Activated naive CD4-positive, alpha-beta T cell treated with anti-CD3 and anti-CD28 coated beads, Interleukin-2, amount 10 ng/mL, durations not matched to agents 7 days and 5 days (primary cell): ENCODE data around the gene FBXO31.
"Not testable (repeated sequence)": the region's sequence is repeated elsewhere in the genome, so short reads cannot be mapped to it uniquely, and the experiment has no call there.

ENCODE experiments used
- CTCF ChIA-PET: fragments of 350-600 bp; sonication (Branson Sonifier 250); formaldehyde crosslinking; loops from one replicate; lab custom pipeline; 2021; ENCODE audit warnings: antibody characterized with exemption; lab: Charles Lee
- DNase-seq: peaks from one replicate; pipeline ENCODE4 v3.0.0-alpha.2; 2020
- H3K27ac Mint-ChIP-seq: one replicate; pipeline ENCODE4 v1.8.0; 2021; ENCODE audit warnings: mild to moderate bottlenecking, moderate library complexity, mixed read lengths
- H3K27me3 Mint-ChIP-seq: one replicate; pipeline ENCODE4 v1.8.0; 2021; ENCODE audit warnings: mild to moderate bottlenecking, mixed read lengths
- H3K36me3 Mint-ChIP-seq: one replicate; pipeline ENCODE4 v1.8.0; 2021; ENCODE audit warnings: mixed read lengths
- H3K4me1 Mint-ChIP-seq: one replicate; pipeline ENCODE4 v1.8.0; 2021; ENCODE audit warnings: mixed read lengths
- H3K4me3 Mint-ChIP-seq: one replicate; pipeline ENCODE4 v1.8.0; 2021; ENCODE audit warnings: mild to moderate bottlenecking, moderate library complexity, mixed read lengths
- H3K9me3 Mint-ChIP-seq: one replicate; pipeline ENCODE4 v1.8.0; 2021; ENCODE audit warnings: mixed read lengths

Gene FBXO31

GRCh38 chr16:87344165-87344930, 39.2 kb downstream of the FBXO31 start:
- Mint-ChIP-seq H3K4me1 (peaks cover 26% of the 10 kb centered on the region), H3K9me3 (no peaks in the 10 kb centered on the region), H3K27me3 (no peaks in the 10 kb centered on the region), H3K36me3 (peaks cover 32% of the 10 kb centered on the region), H3K27ac (peak overlapping the region; percentile 81), H3K4me3 (peak overlapping the region; percentile 28)
- no peak for DNase-seq
- CTCF ChIA-PET: no interaction called here

GRCh38 chr16:87343753-87344050, 39.9 kb downstream of the FBXO31 start:
- Mint-ChIP-seq H3K4me3 (no peak overlapping the region), H3K4me1 (peaks cover 26% of the 10 kb centered on the region), H3K27me3 (no peaks in the 10 kb centered on the region), H3K27ac (peak overlapping the region; percentile 81), H3K36me3 (peaks cover 33% of the 10 kb centered on the region), H3K9me3 (no peaks in the 10 kb centered on the region)
- DNase-seq: no peak
- CTCF ChIA-PET: no interaction called here

- Mint-ChIP-seq H3K4me1 (peaks cover 26% of the 10 kb centered on the region), H3K27ac (peak overlapping the region; percentile 84), H3K27me3 (no peaks in the 10 kb centered on the region), H3K4me3 (peak overlapping the region; percentile 37), H3K36me3 (peaks cover 32% of the 10 kb centered on the region), H3K9me3 (no peaks in the 10 kb centered on the region)
- CTCF ChIA-PET: no interaction called here
- DNase-seq: no peak
These were observed 40.4 kb downstream of the FBXO31 start for GRCh38 chr16:87342978-87343752.

DNA sequence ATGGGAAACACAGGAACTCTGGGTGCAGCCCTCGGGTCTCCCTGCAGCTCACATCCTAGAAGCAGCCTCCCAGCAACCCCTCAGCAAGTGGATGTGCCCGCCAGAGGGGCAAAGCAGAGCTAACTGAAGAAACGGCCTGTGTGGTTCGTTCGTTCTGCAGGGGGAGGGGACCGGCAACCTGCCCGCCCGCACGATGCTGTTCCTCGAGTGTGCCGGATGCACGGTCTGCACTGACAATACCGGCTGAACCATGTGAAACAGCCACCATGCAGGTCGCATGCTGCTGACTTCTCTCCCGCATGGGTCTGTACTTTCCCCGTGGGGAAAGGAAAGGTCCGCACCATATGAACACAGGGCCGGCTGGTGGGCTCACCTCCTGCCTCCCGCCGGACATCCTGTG, 41.1 kb downstream of the FBXO31 start:
- no peak overlapping the region for H3K27ac Mint-ChIP-seq
- peaks cover 27% of the 10 kb centered on the region for H3K4me1 Mint-ChIP-seq
- H3K4me3 Mint-ChIP-seq: no peak overlapping the region
- CTCF ChIA-PET: no interaction called here
- no peaks in the 10 kb centered on the region for H3K9me3 Mint-ChIP-seq
- no peaks in the 10 kb centered on the region for H3K27me3 Mint-ChIP-seq
- no peak for DNase-seq
- H3K36me3 Mint-ChIP-seq: peaks cover 32% of the 10 kb centered on the region

- CTCF ChIA-PET: interaction anchor here (0.9 kb wide), 1 partner anchor 54 kb away, joined by 3 read pairs; no protein-coding TSS in a partner anchor
- Mint-ChIP-seq H3K27ac (peak overlapping the region; percentile 2), H3K4me1 (peaks cover 22% of the 10 kb centered on the region), H3K9me3 (no peaks in the 10 kb centered on the region), H3K4me3 (no peak overlapping the region), H3K36me3 (peaks cover 28% of the 10 kb centered on the region), H3K27me3 (no peaks in the 10 kb centered on the region)
- DNase-seq: no peak
These were observed 43.4 kb downstream of the FBXO31 start for GRCh38 chr16:87340198-87340597.

- not testable (repeated sequence) for H3K4me3 Mint-ChIP-seq, DNase-seq, H3K27me3 Mint-ChIP-seq, H3K27ac Mint-ChIP-seq, H3K9me3 Mint-ChIP-seq
- CTCF ChIA-PET: interaction anchor here (0.9 kb wide), 1 partner anchor 55 kb away, joined by 3 read pairs; no protein-coding TSS in a partner anchor
- peaks cover 19% of the 10 kb centered on the region for H3K4me1 Mint-ChIP-seq
- peaks cover 28% of the 10 kb centered on the region for H3K36me3 Mint-ChIP-seq
These were observed 43.9 kb downstream of the FBXO31 start for GRCh38 chr16:87339724-87340105.

DNA sequence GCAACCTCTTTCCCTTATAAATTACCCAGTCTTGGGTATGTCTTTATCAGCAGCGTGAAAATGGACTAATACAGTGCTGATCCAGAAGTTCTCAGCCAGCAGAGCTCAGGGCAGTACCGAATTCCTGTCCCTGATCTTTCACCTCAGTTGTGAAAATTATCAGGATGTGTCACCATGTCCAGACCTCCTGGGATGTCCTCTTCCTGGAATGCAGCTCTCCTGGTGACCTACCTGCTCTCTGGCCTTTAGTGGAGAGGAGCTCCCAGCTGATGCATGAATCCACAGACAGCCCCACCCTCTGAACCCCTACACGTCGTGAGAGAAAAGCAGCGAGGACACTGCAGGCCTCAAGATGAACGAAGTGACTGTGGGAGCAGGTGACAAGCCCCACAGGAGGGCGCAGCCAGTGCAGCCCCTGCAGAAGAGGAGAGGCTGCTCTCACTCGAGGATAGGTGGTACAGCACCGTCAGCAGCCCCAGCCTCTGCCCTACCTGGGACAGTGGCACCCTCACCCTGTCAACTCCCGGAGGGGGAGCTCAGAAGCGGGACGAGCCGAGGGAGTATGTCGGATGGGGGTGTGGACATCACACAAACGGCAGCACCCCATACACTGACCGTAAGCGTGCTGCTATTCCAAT, 44.4 kb downstream of the FBXO31 start:
- Mint-ChIP-seq H3K4me1 (peaks cover 17% of the 10 kb centered on the region), H3K27ac (peak overlapping the region; percentile 68), H3K36me3 (peaks cover 28% of the 10 kb centered on the region), H3K27me3 (no peaks in the 10 kb centered on the region), H3K4me3 (no peak overlapping the region), H3K9me3 (no peaks in the 10 kb centered on the region)
- no peak for DNase-seq
- CTCF ChIA-PET: interaction anchor here (0.9 kb wide), 1 partner anchor 55 kb away, joined by 3 read pairs; no protein-coding TSS in a partner anchor

- Mint-ChIP-seq H3K27me3 (no peaks in the 10 kb centered on the region), H3K4me3 (no peak overlapping the region), H3K9me3 (no peaks in the 10 kb centered on the region), H3K4me1 (peaks cover 11% of the 10 kb centered on the region), H3K27ac (no peak overlapping the region), H3K36me3 (peaks cover 24% of the 10 kb centered on the region)
- no peak for DNase-seq
- CTCF ChIA-PET: no interaction called here
These were observed 45.3 kb downstream of the FBXO31 start for GRCh38 chr16:87338155-87338765.

DNA sequence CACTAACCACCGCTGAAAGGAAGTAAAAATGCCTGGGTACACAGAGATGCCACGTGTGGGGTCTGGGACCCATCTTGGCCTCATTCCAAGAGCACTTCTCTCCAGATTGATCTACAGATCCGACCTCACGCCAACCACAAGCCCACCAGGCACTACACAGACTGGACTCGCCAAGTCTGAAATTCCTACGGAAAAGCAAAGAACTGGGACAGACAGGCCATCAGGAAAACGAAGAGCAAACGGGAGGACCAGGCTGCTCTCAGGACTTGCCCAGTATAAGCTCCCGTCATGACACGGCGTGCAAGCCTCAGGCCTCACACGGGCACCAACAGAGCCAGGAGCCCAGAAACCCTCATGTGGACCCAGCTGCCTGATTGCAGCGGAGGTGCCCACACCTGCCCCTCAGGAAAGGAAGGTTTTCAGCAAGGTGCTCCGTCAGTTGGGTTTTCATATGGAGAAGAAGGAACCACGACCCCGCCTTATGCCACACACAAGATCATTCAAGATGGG, 46.3 kb downstream of the FBXO31 start:
- Mint-ChIP-seq H3K4me3 (no peak overlapping the region), H3K4me1 (peaks cover 9% of the 10 kb centered on the region), H3K9me3 (no peaks in the 10 kb centered on the region), H3K36me3 (peaks cover 23% of the 10 kb centered on the region), H3K27me3 (no peaks in the 10 kb centered on the region), H3K27ac (peak overlapping the region; percentile 1)
- DNase-seq: no peak
- CTCF ChIA-PET: no interaction called here

GRCh38 chr16:87336434-87337240, 46.9 kb downstream of the FBXO31 start:
- Mint-ChIP-seq H3K4me1 (peaks cover 9% of the 10 kb centered on the region), H3K36me3 (peaks cover 24% of the 10 kb centered on the region), H3K4me3 (no peak overlapping the region), H3K27me3 (no peaks in the 10 kb centered on the region), H3K27ac (no peak overlapping the region), H3K9me3 (no peaks in the 10 kb centered on the region)
- CTCF ChIA-PET: no interaction called here
- DNase-seq: no peak

GRCh38 chr16:87335625-87336433, 47.7 kb downstream of the FBXO31 start:
- Mint-ChIP-seq H3K27me3 (no peaks in the 10 kb centered on the region), H3K4me3 (no peak overlapping the region), H3K36me3 (peaks cover 22% of the 10 kb centered on the region), H3K4me1 (peaks cover 7% of the 10 kb centered on the region), H3K9me3 (no peaks in the 10 kb centered on the region), H3K27ac (peak overlapping the region; percentile 38)
- DNase-seq: no peak
- CTCF ChIA-PET: no interaction called here

DNA sequence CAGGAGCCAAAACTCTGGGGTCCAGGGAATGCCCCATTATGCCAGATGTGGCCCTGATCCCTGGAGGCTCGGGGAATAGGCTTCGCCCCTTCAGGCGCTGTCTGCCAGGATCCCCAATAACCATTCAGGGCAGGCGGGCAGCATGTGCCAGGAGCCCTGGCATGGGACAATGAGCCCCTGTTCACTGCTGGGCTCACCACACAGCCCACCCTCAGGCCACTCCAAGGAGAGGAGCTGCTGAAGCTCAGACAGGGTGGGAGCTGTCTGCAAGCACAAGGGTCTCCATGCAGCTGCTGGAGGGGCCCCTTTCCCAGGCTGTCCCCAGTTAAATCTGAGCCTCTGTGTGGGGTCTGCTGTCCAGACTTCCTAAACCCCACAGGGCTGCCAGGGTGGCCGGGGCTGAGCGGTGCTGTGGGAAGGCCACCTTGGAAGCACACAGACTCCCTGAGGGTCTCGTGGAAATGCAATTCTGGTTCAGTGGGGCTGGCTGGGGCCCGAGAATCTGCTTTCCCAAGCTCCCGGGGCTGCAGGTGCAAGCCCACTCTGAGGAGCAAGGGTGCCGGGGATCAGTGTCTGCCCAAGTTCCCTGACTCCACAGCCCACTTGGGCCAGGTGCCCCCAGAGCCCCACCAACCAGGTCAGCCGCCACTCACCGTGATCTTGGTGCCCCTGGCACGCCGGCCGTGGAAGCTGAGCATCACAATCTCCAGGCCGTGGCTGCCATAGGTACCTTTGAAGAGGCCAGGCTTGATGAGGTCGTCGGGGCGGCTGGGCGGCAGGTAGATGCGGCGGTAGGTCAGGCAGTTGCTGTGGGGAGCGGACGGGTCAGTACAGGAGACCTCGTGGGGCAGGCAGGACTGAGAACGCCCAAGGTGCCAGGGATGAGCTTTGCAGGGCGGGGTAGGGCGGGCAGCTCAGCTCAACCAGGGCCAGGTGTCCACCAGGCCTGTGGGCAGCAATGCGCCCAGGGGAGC, 48.6 kb downstream of the FBXO31 start:
- no peak overlapping the region for H3K27ac Mint-ChIP-seq
- H3K36me3 Mint-ChIP-seq: peaks cover 22% of the 10 kb centered on the region

More for the DNA sequence above, 48.6 kb downstream of the FBXO31 start:
- Mint-ChIP-seq H3K4me1 (peaks cover 5% of the 10 kb centered on the region), H3K4me3 (no peak overlapping the region), H3K9me3 (no peaks in the 10 kb centered on the region), H3K27me3 (no peaks in the 10 kb centered on the region)
- DNase-seq: no peak
- CTCF ChIA-PET: no interaction called here
